Erythroblast (primary cell): ENCODE data around the gene UBL5.

ENCODE experiments used
- GATA1 ChIP-seq: IDR thresholded peaks from 2 replicates; pipeline ENCODE4 v1.6.1; 2011; ENCODE audit warnings: low read depth, mild to moderate bottlenecking, control low read depth, low read length, moderate library complexity
- POLR2A ChIP-seq: IDR thresholded peaks from 2 replicates; pipeline ENCODE4 v1.6.1; 2011; ENCODE audit warnings: mild to moderate bottlenecking, low read length

DNA sequence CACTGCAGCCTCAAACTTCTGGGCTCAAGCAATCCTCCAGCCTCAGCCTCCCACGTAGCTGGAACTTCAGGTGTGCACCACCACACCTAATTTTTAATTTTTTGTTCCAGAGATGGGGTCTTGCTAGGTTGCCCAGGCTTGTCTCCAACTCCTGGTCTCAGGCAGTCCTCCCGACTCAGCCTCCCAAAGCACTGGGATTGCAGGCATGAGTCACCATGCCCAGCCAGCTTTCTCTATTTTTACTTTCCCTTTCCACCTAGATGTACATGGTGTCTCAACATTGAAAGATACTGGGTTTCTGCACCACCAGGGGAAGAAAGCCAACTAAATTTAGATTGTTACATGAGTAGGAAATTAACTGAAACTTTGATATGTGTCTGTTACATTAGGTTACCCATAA, 45.4 kb upstream of the UBL5 start:
- TF ChIP-seq POLR2A (no peak), GATA1 (no peak)
